Measurements from ENCODE around the gene CX3CL1.

DNA sequence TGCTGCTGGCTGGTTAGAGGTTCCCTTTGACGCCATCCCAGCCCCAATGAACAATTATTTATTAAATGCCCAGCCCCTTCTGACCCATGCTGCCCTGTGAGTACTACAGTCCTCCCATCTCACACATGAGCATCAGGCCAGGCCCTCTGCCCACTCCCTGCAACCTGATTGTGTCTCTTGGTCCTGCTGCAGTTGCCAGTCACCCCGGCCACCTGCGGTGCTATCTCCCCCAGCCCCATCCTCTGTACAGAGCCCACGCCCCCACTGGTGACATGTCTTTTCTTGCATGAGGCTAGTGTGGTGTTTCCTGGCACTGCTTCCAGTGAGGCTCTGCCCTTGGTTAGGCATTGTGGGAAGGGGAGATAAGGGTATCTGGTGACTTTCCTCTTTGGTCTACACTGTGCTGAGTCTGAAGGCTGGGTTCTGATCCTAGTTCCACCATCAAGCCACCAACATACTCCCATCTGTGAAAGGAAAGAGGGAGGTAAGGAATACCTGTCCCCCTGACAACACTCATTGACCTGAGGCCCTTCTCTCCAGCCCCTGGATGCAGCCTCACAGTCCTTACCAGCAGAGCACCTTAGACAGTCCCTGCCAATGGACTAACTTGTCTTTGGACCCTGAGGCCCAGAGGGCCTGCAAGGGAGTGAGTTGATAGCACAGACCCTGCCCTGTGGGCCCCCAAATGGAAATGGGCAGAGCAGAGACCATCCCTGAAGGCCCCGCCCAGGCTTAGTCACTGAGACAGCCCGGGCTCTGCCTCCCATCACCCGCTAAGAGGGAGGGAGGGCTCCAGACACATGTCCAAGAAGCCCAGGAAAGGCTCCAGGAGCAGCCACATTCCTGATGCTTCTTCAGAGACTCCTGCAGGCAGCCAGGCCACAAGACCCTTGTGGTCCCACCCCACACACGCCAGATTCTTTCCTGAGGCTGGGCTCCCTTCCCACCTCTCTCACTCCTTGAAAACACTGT lies 11.3 kb downstream of the CX3CL1 start:
- TF ChIP-seq CTCF (optimal IDR thresholded peaks at IDR 0.05 in 1 of 3, IDR thresholded peaks at IDR 0.05 in 1 of 3, conservative IDR thresholded peaks at IDR 0.05 in 1 of 3; ENCODE audit: extremely low read depth in 1 of 3, insufficient read depth in 2 of 3, low read length in 3 of 3) (no peak), EZH2 (IDR thresholded peaks at IDR 0.05; ENCODE audit: low read length) (no peak)

Measured in keratinocyte (primary cell).